Measurements from ENCODE around the gene SBF2. TPM values are rescaled to one million over a fixed set of nuclear protein-coding genes. Genes with fewer than 3 reads are reported as not detected.

Gene SBF2
- total RNA-seq, 1 donor from 2014 or later = 38.5 TPM

DNA sequence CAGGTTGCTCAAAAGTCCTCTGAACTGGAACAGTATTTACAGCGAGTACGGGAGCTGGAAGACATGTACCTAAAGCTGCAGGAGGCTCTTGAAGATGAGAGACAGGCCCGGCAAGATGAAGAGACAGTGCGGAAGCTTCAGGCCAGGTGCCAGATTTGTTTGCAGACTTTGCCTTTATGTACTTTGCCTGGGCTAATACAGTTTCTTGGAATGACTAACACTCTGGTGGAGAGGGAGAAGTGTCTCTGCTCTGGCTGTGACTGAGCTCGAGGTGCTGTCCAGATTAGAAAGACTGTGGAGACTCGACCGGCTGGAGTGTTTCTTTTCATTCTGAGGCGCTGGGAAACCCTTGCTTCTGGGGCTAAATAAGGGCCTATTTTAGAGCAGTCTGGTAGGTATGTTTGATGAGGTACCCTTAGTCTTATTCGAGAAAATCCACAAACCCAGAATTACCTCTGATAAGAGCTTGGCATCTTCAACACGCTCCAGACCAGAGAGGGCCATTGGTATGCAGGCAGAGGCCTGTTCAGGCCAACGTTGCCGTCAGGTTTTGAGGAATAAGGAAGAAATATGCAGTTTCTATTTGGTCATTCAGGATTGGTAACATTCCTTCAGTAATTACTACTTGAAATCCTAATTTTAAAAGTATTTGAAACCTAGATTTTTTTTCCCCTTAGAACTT is 553.7 kb downstream of the SBF2 start:
- peaks cover 54% of the 10 kb centered on the region for H3K36me3 ChIP-seq
- no peak for DNase-seq
- H3K4me1 ChIP-seq = peaks cover 40% of the 10 kb centered on the region
- ATAC-seq = peak; percentile 65
- H3K4me3 ChIP-seq = no peak overlapping the region
- TF ChIP-seq, protein P1, sequence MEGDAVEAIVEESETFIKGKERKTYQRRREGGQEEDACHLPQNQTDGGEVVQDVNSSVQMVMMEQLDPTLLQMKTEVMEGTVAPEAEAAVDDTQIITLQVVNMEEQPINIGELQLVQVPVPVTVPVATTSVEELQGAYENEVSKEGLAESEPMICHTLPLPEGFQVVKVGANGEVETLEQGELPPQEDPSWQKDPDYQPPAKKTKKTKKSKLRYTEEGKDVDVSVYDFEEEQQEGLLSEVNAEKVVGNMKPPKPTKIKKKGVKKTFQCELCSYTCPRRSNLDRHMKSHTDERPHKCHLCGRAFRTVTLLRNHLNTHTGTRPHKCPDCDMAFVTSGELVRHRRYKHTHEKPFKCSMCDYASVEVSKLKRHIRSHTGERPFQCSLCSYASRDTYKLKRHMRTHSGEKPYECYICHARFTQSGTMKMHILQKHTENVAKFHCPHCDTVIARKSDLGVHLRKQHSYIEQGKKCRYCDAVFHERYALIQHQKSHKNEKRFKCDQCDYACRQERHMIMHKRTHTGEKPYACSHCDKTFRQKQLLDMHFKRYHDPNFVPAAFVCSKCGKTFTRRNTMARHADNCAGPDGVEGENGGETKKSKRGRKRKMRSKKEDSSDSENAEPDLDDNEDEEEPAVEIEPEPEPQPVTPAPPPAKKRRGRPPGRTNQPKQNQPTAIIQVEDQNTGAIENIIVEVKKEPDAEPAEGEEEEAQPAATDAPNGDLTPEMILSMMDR (IDR thresholded peaks at IDR 0.05) = no peak
- H3K27ac ChIP-seq = peak overlapping the region; percentile 42
- no peaks in the 10 kb centered on the region for H3K9me3 ChIP-seq
- intact Hi-C loops (cut with DNase I) = no loop called here
- H3K27me3 ChIP-seq = no peaks in the 10 kb centered on the region

DNA sequence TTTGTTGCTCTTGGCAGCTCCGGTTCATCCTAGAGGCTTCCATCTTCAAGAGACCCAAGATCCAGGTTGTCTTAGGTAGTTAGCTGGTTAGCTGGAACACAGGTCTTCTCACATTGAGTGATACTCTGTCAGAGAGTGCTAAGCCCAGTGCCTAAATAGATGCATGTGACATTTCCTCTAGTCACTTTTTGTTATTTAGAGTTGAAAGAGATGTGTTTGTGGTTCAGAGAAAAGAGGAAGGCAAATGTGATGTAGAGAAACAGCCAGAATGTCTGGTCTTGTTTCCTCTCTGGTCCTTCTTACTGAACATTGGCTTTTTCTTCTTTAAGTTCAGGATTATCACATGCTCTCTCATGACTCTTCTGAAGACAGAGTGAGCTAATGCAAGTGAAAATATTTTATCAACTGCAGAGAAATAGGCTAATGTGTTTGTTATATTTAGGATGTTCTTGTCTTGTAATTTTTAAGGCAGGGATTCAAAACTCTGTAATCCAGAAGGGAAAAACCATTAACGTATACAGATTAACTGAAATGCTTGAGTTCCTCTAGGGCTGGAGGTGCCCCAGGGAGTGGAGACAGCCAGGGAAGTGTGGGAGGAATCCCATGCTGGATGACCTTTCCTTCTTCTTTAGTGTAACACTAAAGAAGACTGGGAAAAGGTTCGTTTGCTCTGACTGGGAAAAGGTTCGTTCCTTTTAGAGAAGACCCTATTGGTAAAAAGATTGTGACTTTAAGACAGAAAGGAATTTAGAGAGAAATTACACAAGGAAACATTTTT is 554.7 kb downstream of the SBF2 start:
- intact Hi-C loops (cut with DNase I) = no loop called here
- H3K4me1 ChIP-seq = peaks cover 33% of the 10 kb centered on the region
- no peaks in the 10 kb centered on the region for H3K27me3 ChIP-seq
- H3K4me3 ChIP-seq = no peak overlapping the region
- peak; percentile 23 for ATAC-seq
- no peaks in the 10 kb centered on the region for H3K9me3 ChIP-seq
- DNase-seq = no peak
- peak overlapping the region; percentile 14 for H3K27ac ChIP-seq
- H3K36me3 ChIP-seq = peaks cover 65% of the 10 kb centered on the region
- TF ChIP-seq, protein P1 (IDR thresholded peaks at IDR 0.05) = no peak

DNA sequence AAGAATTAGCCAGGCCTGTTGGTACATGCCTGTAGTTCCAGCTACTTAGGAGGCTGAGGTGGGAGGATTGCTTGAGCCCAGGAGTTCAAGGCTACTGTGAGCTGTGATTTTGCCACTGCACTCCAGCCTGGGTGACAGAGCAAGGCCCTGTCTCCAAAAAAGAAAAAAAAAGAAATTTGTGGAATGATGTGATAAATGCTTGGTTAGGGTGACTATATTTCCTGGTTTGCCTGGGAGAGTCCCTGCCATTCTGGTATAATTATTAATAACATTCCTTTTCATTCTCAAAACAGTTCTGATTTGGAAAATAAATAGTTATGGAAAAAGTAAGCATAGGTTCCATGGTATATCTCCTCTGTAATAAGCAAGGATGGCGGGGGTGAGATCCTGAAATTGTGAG is 555.3 kb downstream of the SBF2 start:
- intact Hi-C loops (cut with DNase I) = no loop called here
- TF ChIP-seq, protein P1 (IDR thresholded peaks at IDR 0.05) = no peak
- ATAC-seq (no peak), DNase-seq (no peak)
- Histone ChIP-seq H3K4me3 (no peak overlapping the region), H3K27me3 (no peaks in the 10 kb centered on the region), H3K36me3 (peaks cover 71% of the 10 kb centered on the region), H3K4me1 (peaks cover 33% of the 10 kb centered on the region), H3K9me3 (no peaks in the 10 kb centered on the region), H3K27ac (peak overlapping the region; percentile 14)

DNA sequence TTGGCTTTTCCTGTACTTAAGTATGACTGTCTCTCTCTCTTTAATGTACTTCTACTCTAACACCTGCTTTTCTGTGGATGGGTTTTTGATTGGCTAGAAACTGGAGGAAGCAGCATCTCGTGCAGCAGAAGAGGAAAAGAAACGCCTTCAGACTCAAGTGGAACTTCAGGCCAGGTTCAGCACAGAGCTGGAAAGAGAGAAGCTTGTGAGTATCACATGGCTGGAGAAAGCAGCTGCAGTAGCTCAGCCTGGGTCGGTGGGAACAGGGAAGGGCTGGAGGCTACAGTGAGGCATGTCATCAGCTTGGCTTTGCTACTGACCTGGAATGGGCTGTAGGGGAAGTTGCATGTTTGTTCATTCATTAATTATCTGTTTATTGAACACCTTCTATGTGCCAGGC is 555.9 kb downstream of the SBF2 start:
- H3K36me3 ChIP-seq = peaks cover 77% of the 10 kb centered on the region
- peak overlapping the region; percentile 0 for H3K27ac ChIP-seq
- TF ChIP-seq, protein P1 (IDR thresholded peaks at IDR 0.05) = no peak
- ATAC-seq (peak; percentile 90), DNase-seq (no peak)
- intact Hi-C loops (cut with DNase I) = no loop called here
- peaks cover 33% of the 10 kb centered on the region for H3K4me1 ChIP-seq
- no peak overlapping the region for H3K4me3 ChIP-seq
- H3K27me3 ChIP-seq = no peaks in the 10 kb centered on the region
- no peaks in the 10 kb centered on the region for H3K9me3 ChIP-seq

DNA sequence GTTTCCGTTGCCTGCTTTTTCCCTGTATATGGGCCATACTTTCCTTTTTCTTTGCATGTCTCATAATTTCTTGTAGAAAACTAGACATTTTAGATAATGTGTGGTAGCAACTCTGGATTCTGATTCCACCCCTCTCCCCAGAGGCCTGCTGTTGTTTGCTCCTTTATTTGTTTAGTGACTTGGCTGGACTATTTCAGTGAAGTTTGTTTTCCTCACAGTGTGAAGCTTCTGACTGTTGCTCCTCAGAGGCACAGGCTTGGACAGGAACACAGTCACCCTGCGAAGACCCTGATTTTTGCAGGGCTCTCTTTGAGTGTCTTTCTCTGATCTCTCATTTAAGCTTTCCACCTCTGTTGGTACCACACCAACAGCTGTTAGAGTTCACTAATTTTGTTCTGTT is 557.7 kb downstream of the SBF2 start:
- intact Hi-C loops (cut with DNase I) = no loop called here
- Histone ChIP-seq H3K36me3 (peaks cover 78% of the 10 kb centered on the region), H3K27ac (no peak overlapping the region), H3K27me3 (no peaks in the 10 kb centered on the region), H3K4me1 (peaks cover 28% of the 10 kb centered on the region), H3K4me3 (no peak overlapping the region), H3K9me3 (no peaks in the 10 kb centered on the region)
- TF ChIP-seq, protein P1 (IDR thresholded peaks at IDR 0.05) = no peak
- ATAC-seq = no peak
- no peak for DNase-seq

All from upper lobe of right lung (tissue), 1 donor.